ENCODE results near the gene PANK4. TPM values are rescaled to one million over a fixed set of nuclear protein-coding genes. Genes with fewer than 3 reads are reported as not detected.

PANK4 gene
- polyA plus RNA-seq, 1 donor (not counting 4 experiments of a cell fraction or from before 2014, with no cell fraction given), result 14.5 TPM

- Histone ChIP-seq H4K20me1 (ENCODE audit: control insufficient read depth, extremely low read depth, insufficient read depth, low read length) (peaks cover 69% of the 10 kb centered on the region), H3K9ac (ENCODE audit: control insufficient read depth, extremely low read depth, insufficient read depth, low read length) (no peak overlapping the region), H3K4me3 (ENCODE audit: control insufficient read depth in 2 of 3, extremely low read depth in 1 of 3, insufficient read depth in 2 of 3, low read depth in 1 of 3, low read length in 3 of 3) (no peak overlapping the region), H3K4me1 (ENCODE audit: control insufficient read depth, extremely low read depth, insufficient read depth, low read length) (peaks cover 23% of the 10 kb centered on the region), H3K36me3 (ENCODE audit: control insufficient read depth in 2 of 2, extremely low read depth in 1 of 2, insufficient read depth in 2 of 2, low read length in 2 of 2) (peaks cover 4 to 7% of the 10 kb centered on the region in 2 experiments), H3K9me1 (ENCODE audit: control insufficient read depth, extremely low read depth, insufficient read depth, low read length) (peaks cover 5% of the 10 kb centered on the region), H2AFZ (ENCODE audit: control insufficient read depth, low read length) (no peak overlapping the region), H3K27ac (ENCODE audit: control insufficient read depth, insufficient read depth, low read length) (no peak overlapping the region), H3K4me2 (ENCODE audit: control insufficient read depth, extremely low read depth, insufficient read depth, low read depth, low read length) (no peak overlapping the region), H3K9me3 (ENCODE audit: control insufficient read depth, low read depth, low read length) (no peaks in the 10 kb centered on the region), H3K27me3 (ENCODE audit: control insufficient read depth, extremely low read depth, insufficient read depth, low read length) (no peaks in the 10 kb centered on the region), H3K79me2 (ENCODE audit: control insufficient read depth, insufficient read depth, low read length) (peaks cover 95% of the 10 kb centered on the region)
- dilution Hi-C loops (cut with MboI; ENCODE audit: extremely low pct_ligation_motif_present, low sequenced_read_pairs), result no loop called here
- FAIRE-seq, result no peak
- TF ChIP-seq EZH2 (IDR thresholded peaks at IDR 0.05; ENCODE audit: low read length), result no peak
- TF ChIP-seq CTCF (optimal IDR thresholded peaks at IDR 0.05 in 1 of 3, IDR thresholded peaks at IDR 0.05 in 1 of 3, conservative IDR thresholded peaks at IDR 0.05 in 1 of 3; ENCODE audit: extremely low read depth in 1 of 3, insufficient read depth in 2 of 3, low read length in 3 of 3), result no peak
- no peak for DNase-seq (ENCODE audit: low read depth, low spot score)
Observed at GRCh38 chr1:2463396-2463795, 63.0 kb downstream of the PANK4 start.

GRCh38 chr1:2462819-2463218 lies 63.6 kb downstream of the PANK4 start:
- Histone ChIP-seq H3K36me3 (ENCODE audit: control insufficient read depth in 2 of 2, extremely low read depth in 1 of 2, insufficient read depth in 2 of 2, low read length in 2 of 2) (peaks cover 4 to 8% of the 10 kb centered on the region in 2 experiments), H3K4me3 (ENCODE audit: control insufficient read depth in 2 of 3, extremely low read depth in 1 of 3, insufficient read depth in 2 of 3, low read depth in 1 of 3, low read length in 3 of 3) (no peak overlapping the region), H3K4me2 (ENCODE audit: control insufficient read depth, extremely low read depth, insufficient read depth, low read depth, low read length) (no peak overlapping the region), H3K27me3 (ENCODE audit: control insufficient read depth, extremely low read depth, insufficient read depth, low read length) (no peaks in the 10 kb centered on the region), H2AFZ (ENCODE audit: control insufficient read depth, low read length) (no peak overlapping the region), H3K9ac (ENCODE audit: control insufficient read depth, extremely low read depth, insufficient read depth, low read length) (no peak overlapping the region), H3K79me2 (ENCODE audit: control insufficient read depth, insufficient read depth, low read length) (peaks cover 95% of the 10 kb centered on the region), H3K9me3 (ENCODE audit: control insufficient read depth, low read depth, low read length) (no peaks in the 10 kb centered on the region), H3K4me1 (ENCODE audit: control insufficient read depth, extremely low read depth, insufficient read depth, low read length) (peaks cover 23% of the 10 kb centered on the region), H3K9me1 (ENCODE audit: control insufficient read depth, extremely low read depth, insufficient read depth, low read length) (peaks cover 5% of the 10 kb centered on the region), H3K27ac (ENCODE audit: control insufficient read depth, insufficient read depth, low read length) (no peak overlapping the region), H4K20me1 (ENCODE audit: control insufficient read depth, extremely low read depth, insufficient read depth, low read length) (peaks cover 64% of the 10 kb centered on the region)
- FAIRE-seq (no peak), DNase-seq (ENCODE audit: low read depth, low spot score) (no peak)
- TF ChIP-seq EZH2 (IDR thresholded peaks at IDR 0.05; ENCODE audit: low read length) (no peak), CTCF (optimal IDR thresholded peaks at IDR 0.05 in 1 of 3, IDR thresholded peaks at IDR 0.05 in 1 of 3, conservative IDR thresholded peaks at IDR 0.05 in 1 of 3; ENCODE audit: extremely low read depth in 1 of 3, insufficient read depth in 2 of 3, low read length in 3 of 3) (no peak)
- dilution Hi-C loops (cut with MboI; ENCODE audit: extremely low pct_ligation_motif_present, low sequenced_read_pairs), result no loop called here

Measured in keratinocyte (primary cell).